HK-2 (cell line): ENCODE data around the gene ACKR3.

Experiments
- DNase-seq: peaks from one replicate; pipeline ENCODE4 v3.0.0-alpha.2; 2018; ENCODE audit not compliant: unreplicated experiment

Gene ACKR3

GRCh38 chr2:236629961-236630872 is 60.6 kb downstream of the ACKR3 start:
- DNase-seq, result no peak

- DNase-seq, result no peak
These were observed 61.7 kb downstream of the ACKR3 start for GRCh38 chr2:236631281-236631855.

GRCh38 chr2:236631856-236632291 is 62.2 kb downstream of the ACKR3 start:
- no peak for DNase-seq
